GM12801 (cell line): Measurements from ENCODE around the gene LPO.

Experiments used
- CTCF ChIP-seq: IDR thresholded peaks from one replicate; pipeline ENCODE4 v1.5.1; 2011; ENCODE audit warnings: control low read depth; ENCODE audit not compliant: insufficient read length; ENCODE audit errors: extremely low read depth

The LPO gene

DNA sequence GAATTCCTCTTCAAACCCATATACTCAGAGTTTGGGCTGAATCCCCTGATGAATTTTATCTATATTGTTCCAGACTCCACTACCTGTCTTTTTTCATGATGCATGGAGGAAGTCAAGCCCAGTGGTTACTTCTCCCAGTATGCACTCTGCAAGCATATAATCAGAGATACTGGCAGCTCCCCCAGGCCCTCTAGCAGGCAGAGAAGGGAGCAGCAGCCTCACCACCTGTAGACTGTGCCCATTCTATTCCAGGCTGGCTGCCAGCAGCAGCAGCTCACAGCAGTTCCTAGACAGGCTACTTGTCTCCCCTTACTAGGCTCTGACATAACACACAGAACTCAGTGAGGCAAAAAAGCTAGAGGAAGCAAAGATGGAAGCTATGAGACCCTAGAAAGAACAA, 22.7 kb upstream of the LPO start:
- TF ChIP-seq CTCF = no peak

- no peak for TF ChIP-seq CTCF
Observed at GRCh38 chr17:58217766-58218165, 20.6 kb upstream of the LPO start.

- no peak for TF ChIP-seq CTCF
Observed at GRCh38 chr17:58219007-58219788, 19.2 kb upstream of the LPO start, which contains the start of gene MKS1. MKS1 (minus strand) TSS chr17:58219255; CDS start chr17:58219230, 25 bp downstream.

DNA sequence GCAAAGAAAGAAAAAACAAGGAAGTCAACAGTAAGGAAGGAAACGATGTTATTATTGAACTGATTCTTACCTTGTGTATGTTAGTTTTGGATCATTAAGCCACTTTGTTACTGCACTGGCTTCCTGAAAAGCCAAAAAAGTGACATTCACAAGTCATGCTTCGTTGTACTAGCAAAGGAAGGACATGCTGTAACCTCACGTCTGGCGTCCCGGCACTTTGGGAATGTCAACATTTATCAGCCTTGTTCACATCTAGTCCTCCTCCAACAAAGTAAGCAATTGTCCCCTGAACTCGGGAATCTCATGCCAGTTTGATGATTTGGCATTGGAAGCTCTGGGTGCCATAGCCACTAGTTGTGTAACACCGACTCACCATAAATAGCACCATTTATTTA, 18.6 kb upstream of the LPO start:
- no peak for TF ChIP-seq CTCF

DNA sequence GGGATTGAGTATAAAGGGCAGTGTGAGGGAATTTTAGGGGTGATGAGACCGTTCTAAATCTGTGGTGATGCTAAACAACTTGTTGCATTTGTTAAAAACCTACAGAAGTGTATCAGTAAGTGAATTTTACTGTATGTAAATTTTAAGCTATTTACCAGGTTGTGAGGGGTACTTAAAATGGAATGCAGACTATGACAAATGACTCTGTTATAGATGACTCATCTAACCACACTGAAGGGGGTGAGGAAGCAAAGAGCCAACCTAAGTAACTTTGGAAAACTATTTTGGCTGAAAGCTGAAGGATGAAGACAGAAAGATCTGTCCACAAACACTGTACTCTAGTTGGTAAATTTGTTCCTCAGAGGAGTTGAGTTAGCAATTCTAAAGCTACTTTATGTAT, 14.1 kb upstream of the LPO start:
- TF ChIP-seq CTCF = no peak

- TF ChIP-seq CTCF = no peak
Observed at GRCh38 chr17:58227733-58228132, 10.7 kb upstream of the LPO start.

- no peak for TF ChIP-seq CTCF
Observed at GRCh38 chr17:58228679-58229078, 9.7 kb upstream of the LPO start.
